ENCODE data around the gene SLC39A13.
A peak's percentile ranks its signal among the peaks of the same experiment; 100 is the strongest.

SLC39A13 gene

GRCh38 chr11:47433157-47433556 is 24.8 kb downstream of the SLC39A13 start:
- no peak for DNase-seq

- DNase-seq = no peak
These were observed 25.8 kb downstream of the SLC39A13 start for GRCh38 chr11:47434011-47434786.

GRCh38 chr11:47435687-47436086 is 27.3 kb downstream of the SLC39A13 start:
- DNase-seq = no peak

- DNase-seq = no peak
These were observed 28.3 kb downstream of the SLC39A13 start for GRCh38 chr11:47436726-47437125.

- no peak for DNase-seq
These were observed 28.9 kb downstream of the SLC39A13 start for GRCh38 chr11:47437218-47437745.

- no peak for DNase-seq
These were observed 29.5 kb downstream of the SLC39A13 start for GRCh38 chr11:47437746-47438418.

- DNase-seq = no peak
These were observed 30.3 kb downstream of the SLC39A13 start for GRCh38 chr11:47438721-47439120.

- no peak for DNase-seq
These were observed 31.7 kb downstream of the SLC39A13 start for GRCh38 chr11:47440054-47440476.

- no peak for DNase-seq
These were observed 33.0 kb downstream of the SLC39A13 start for GRCh38 chr11:47441421-47441820.

GRCh38 chr11:47442514-47442913 is 34.1 kb downstream of the SLC39A13 start:
- no peak for DNase-seq

GRCh38 chr11:47443028-47443700 is 34.8 kb downstream of the SLC39A13 start:
- DNase-seq = no peak

- DNase-seq = no peak
These were observed 35.4 kb downstream of the SLC39A13 start for GRCh38 chr11:47443817-47444216.

GRCh38 chr11:47445840-47446239 is 37.5 kb downstream of the SLC39A13 start:
- no peak for DNase-seq

- no peak for DNase-seq
These were observed 38.4 kb downstream of the SLC39A13 start for GRCh38 chr11:47446833-47447232.

GRCh38 chr11:47447906-47448305 is 39.5 kb downstream of the SLC39A13 start:
- DNase-seq = no peak

- no peak for DNase-seq
These were observed 40.4 kb downstream of the SLC39A13 start, which contains the start of gene RAPSN for GRCh38 chr11:47448566-47449427. RAPSN (minus strand) TSS chr11:47449136; CDS start chr11:47448964, 172 bp downstream.

GRCh38 chr11:47449541-47449940 is 41.2 kb downstream of the SLC39A13 start:
- no peak for DNase-seq

- no peak for DNase-seq
These were observed 43.0 kb downstream of the SLC39A13 start for GRCh38 chr11:47451436-47451835.

- DNase-seq = no peak
These were observed 43.6 kb downstream of the SLC39A13 start for GRCh38 chr11:47451990-47452389.

- DNase-seq = no peak
These were observed 45.0 kb downstream of the SLC39A13 start for GRCh38 chr11:47453365-47453764.

GRCh38 chr11:47454258-47454671 is 45.9 kb downstream of the SLC39A13 start:
- DNase-seq = peak; percentile 74

GRCh38 chr11:47460571-47461235 is 52.3 kb downstream of the SLC39A13 start:
- no peak for DNase-seq
